HuH-7.5 (cell line): Measurements from ENCODE around the gene RPTN.
A peak's percentile ranks its signal among the peaks of the same experiment; 100 is the strongest.
"Not testable (repeated sequence)": the region's sequence is repeated elsewhere in the genome, so short reads cannot be mapped to it uniquely, and the experiment has no call there.

Experiments used
- DNase-seq: peaks from one replicate; pipeline ENCODE4 v3.0.0; 2011; ENCODE audit warnings: low spot score

RPTN gene

GRCh38 chr1:152164517-152165136 is 5.6 kb upstream of the RPTN start:
- DNase-seq: no peak

GRCh38 chr1:152162792-152163463 is 3.9 kb upstream of the RPTN start:
- no peak for DNase-seq

GRCh38 chr1:152160576-152160975 is 1.5 kb upstream of the RPTN start:
- no peak for DNase-seq

- DNase-seq: no peak
These were observed 5.0 kb downstream of the RPTN start for GRCh38 chr1:152153996-152154395.

GRCh38 chr1:152151646-152152045 is 7.4 kb downstream of the RPTN start:
- DNase-seq: no peak

GRCh38 chr1:152148981-152149380 is 10.0 kb downstream of the RPTN start:
- DNase-seq: no peak

GRCh38 chr1:152148051-152148450 is 11.0 kb downstream of the RPTN start:
- no peak for DNase-seq

GRCh38 chr1:152145769-152146168 is 13.3 kb downstream of the RPTN start:
- no peak for DNase-seq

GRCh38 chr1:152144674-152145183 is 14.3 kb downstream of the RPTN start:
- not testable (repeated sequence) for DNase-seq

- DNase-seq: no peak
These were observed 15.7 kb downstream of the RPTN start for GRCh38 chr1:152143150-152143887.

GRCh38 chr1:152141971-152142584 is 16.9 kb downstream of the RPTN start:
- DNase-seq: peak; percentile 33

- no peak for DNase-seq
These were observed 21.8 kb downstream of the RPTN start for GRCh38 chr1:152137215-152137614.

- no peak for DNase-seq
These were observed 28.8 kb downstream of the RPTN start for GRCh38 chr1:152130186-152130585.

GRCh38 chr1:152127673-152128072 is 31.4 kb downstream of the RPTN start:
- DNase-seq: no peak

GRCh38 chr1:152125834-152126443 is 33.1 kb downstream of the RPTN start:
- DNase-seq: no peak

GRCh38 chr1:152118915-152119314 is 40.1 kb downstream of the RPTN start:
- no peak for DNase-seq

- no peak for DNase-seq
These were observed 43.7 kb downstream of the RPTN start, which contains the start of gene TCHH for GRCh38 chr1:152115344-152115743. Gene TCHH (minus strand): TSS chr1:152115444. CDS start chr1:152114080, 1,364 bp downstream.

- DNase-seq: no peak
These were observed 46.1 kb downstream of the RPTN start for GRCh38 chr1:152112885-152113432.

- no peak for DNase-seq
These were observed 46.7 kb downstream of the RPTN start for GRCh38 chr1:152112101-152112884.

- no peak for DNase-seq
These were observed 47.5 kb downstream of the RPTN start for GRCh38 chr1:152111515-152111968.
